Bone marrow (tissue), 2 donors: ENCODE results near the gene SRL.

ENCODE experiments used
- DNase-seq, 2 donors: peaks; one replicate each; lab custom pipeline; 2025; lab: John Stamatoyannopoulos, UW

The SRL gene

GRCh38 chr16:4241928-4242283, at the start of gene SRL:
TSS of gene SRL (minus strand) at chr16:4242080. CDS start at chr16:4242067, 13 bp downstream.
- no peak for DNase-seq

- DNase-seq = no peak
Measured at GRCh38 chr16:4290236-4290830, 48.5 kb upstream of the SRL start.

GRCh38 chr16:4288148-4288921, 46.5 kb upstream of the SRL start:
- DNase-seq = peak; percentile 15 to 19

GRCh38 chr16:4285167-4285566, 43.3 kb upstream of the SRL start:
- no peak for DNase-seq

GRCh38 chr16:4283939-4284338, 42.1 kb upstream of the SRL start:
- DNase-seq = no peak

- no peak for DNase-seq
Measured at GRCh38 chr16:4283441-4283840, 41.6 kb upstream of the SRL start.

GRCh38 chr16:4280625-4281024, 38.7 kb upstream of the SRL start:
- DNase-seq = no peak

- no peak for DNase-seq
Measured at GRCh38 chr16:4277987-4278513, 36.2 kb upstream of the SRL start.

- DNase-seq = no peak
Measured at GRCh38 chr16:4275861-4276260, 34.0 kb upstream of the SRL start.

GRCh38 chr16:4273858-4274311, 32.0 kb upstream of the SRL start:
- DNase-seq = peak; percentile 38 to 58

GRCh38 chr16:4272114-4272956, 30.5 kb upstream of the SRL start:
- DNase-seq = peak in 1 of 2 donors; percentile 65

GRCh38 chr16:4271176-4272113, 29.6 kb upstream of the SRL start:
- peak; percentile 65 to 86 for DNase-seq

- DNase-seq = no peak
Measured at GRCh38 chr16:4270595-4270994, 28.7 kb upstream of the SRL start.

GRCh38 chr16:4270091-4270490, 28.2 kb upstream of the SRL start:
- no peak for DNase-seq

- DNase-seq = no peak
Measured at GRCh38 chr16:4266372-4266771, 24.5 kb upstream of the SRL start.

GRCh38 chr16:4265676-4266075, 23.8 kb upstream of the SRL start:
- no peak for DNase-seq

GRCh38 chr16:4264546-4264945, 22.7 kb upstream of the SRL start:
- no peak for DNase-seq

- no peak for DNase-seq
Measured at GRCh38 chr16:4263504-4264436, 21.9 kb upstream of the SRL start.

GRCh38 chr16:4262303-4262835, 20.5 kb upstream of the SRL start:
- no peak for DNase-seq
